Measurements from ENCODE around the gene IGSF6. TPM values are rescaled to one million over a fixed set of nuclear protein-coding genes. Genes with fewer than 3 reads are reported as not detected.

Gene IGSF6
- total and polyA plus RNA-seq, 2 of the 8 experiments (the other 6 are each of a cell fraction or from before 2014, with no cell fraction given), result not detected

DNA sequence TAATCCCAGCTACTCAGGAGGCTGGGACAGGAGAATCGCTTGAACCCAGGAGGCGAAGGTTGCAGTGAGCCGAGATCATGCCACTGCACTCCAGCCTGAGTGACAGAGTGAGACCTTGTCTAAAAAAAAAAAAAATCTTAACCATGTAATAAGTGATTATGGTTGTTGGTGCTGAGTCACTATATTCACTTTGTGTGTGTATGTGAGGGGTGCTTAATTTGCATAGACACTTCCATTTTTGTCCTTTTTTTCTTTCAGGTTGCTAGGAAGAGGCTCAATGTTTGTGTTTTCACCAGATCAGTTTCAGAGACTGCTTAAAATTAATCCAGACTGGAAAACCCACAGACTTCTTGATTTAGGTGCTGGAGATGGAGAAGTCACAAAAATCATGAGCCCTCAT lies 34.8 kb downstream of the IGSF6 start:
- Histone ChIP-seq H2BK120ac (replicated peaks; ENCODE audit: low read depth, low read length) (no peak overlapping the region), H3K23me2 (ENCODE audit: low read depth, low read length) (no peaks in the 10 kb centered on the region; the same call in 1 of the 2 replicates), H4K91ac (replicated peaks; ENCODE audit: insufficient read length, low read length) (no peak overlapping the region), H3K79me2 (ENCODE audit: control insufficient read depth in 1 of 2, insufficient read depth in 2 of 2, low read length in 2 of 2) (peaks cover 0 to 45% of the 10 kb centered on the region in 2 experiments; a peak in 2 of 4 replicates), H4K5ac (ENCODE audit: insufficient read length, low read depth, low read length) (no peak overlapping the region), H3K18ac (ENCODE audit: extremely low read depth, low read length) (no peak overlapping the region), H2AFZ (ENCODE audit: low read length) (no peak overlapping the region), H2AK5ac (ENCODE audit: low read depth, low read length) (no peak overlapping the region), H2BK20ac (ENCODE audit: low read length) (no peak overlapping the region), H3K27ac (ENCODE audit: low read depth, low read length) (no peak overlapping the region), H4K20me1 (replicated peaks in 1 of 2; ENCODE audit: control insufficient read depth in 1 of 2, insufficient read depth in 2 of 2, low read length in 2 of 2) (no peaks in the 10 kb centered on the region), H3K27me3 (replicated peaks in 1 of 4; ENCODE audit: control insufficient read depth in 3 of 4, extremely low read depth in 1 of 4, insufficient read depth in 3 of 4, low read length in 3 of 4) (no peaks in the 10 kb centered on the region), H3K4ac (replicated peaks; ENCODE audit: insufficient read length, low read depth, low read length) (no peak overlapping the region), H3K4me3 (ENCODE audit: extremely low read depth in 1 of 4, insufficient read depth in 2 of 4, low read depth in 3 of 4, low read length in 4 of 4) (no peak overlapping the region), H3K9me3 (ENCODE audit: insufficient read depth in 2 of 2, low read depth in 1 of 2, low read length in 1 of 2) (no peaks in the 10 kb centered on the region), H2BK5ac (ENCODE audit: low read depth, low read length) (no peak overlapping the region), H3K36me3 (ENCODE audit: control insufficient read depth in 2 of 4, insufficient read depth in 4 of 4, low read length in 3 of 4) (peaks cover 0 to 9% (median 3%) of the 10 kb centered on the region in 4 experiments; a peak in 2 of 8 replicates), H3K4me2 (ENCODE audit: insufficient read depth in 1 of 2, low read depth in 2 of 2, low read length in 2 of 2) (no peak overlapping the region), H3K14ac (ENCODE audit: insufficient read length) (no peak overlapping the region), H3K9ac (replicated peaks in 1 of 4; ENCODE audit: extremely low read depth in 1 of 4, low read depth in 3 of 4, low read length in 3 of 4) (no peak overlapping the region), H4K8ac (ENCODE audit: extremely low read depth, insufficient read depth, low read length) (no peak overlapping the region), H3K23ac (ENCODE audit: insufficient read length) (no peak overlapping the region), H3K79me1 (ENCODE audit: low read depth, low read length) (peaks cover 5% of the 10 kb centered on the region), H3K4me1 (replicated peaks in 1 of 4; ENCODE audit: control insufficient read depth in 3 of 4, insufficient read depth in 4 of 4, low read length in 3 of 4) (no peaks in the 10 kb centered on the region), H3K56ac (replicated peaks; ENCODE audit: insufficient read length, low read depth, low read length) (no peak overlapping the region), H2BK12ac (ENCODE audit: low read depth, low read length) (no peak overlapping the region), H2BK15ac (ENCODE audit: low read length) (no peak overlapping the region)
- ChIA-PET POLR2A (ENCODE audit: partially characterized antibody) (interaction anchor here (0.8 to 1.8 kb wide), 2 partner anchors 9 to 13 kb away, joined by 4 to 5 read pairs; no protein-coding TSS in a partner anchor), CTCF (ENCODE audit: partially characterized antibody) (interaction anchor here (1.6 kb wide), 1 partner anchor 20 kb away, joined by 3 read pairs; no protein-coding TSS in a partner anchor)
- TF ChIP-seq HDAC2 (IDR thresholded peaks at IDR 0.05; ENCODE audit: borderline replicate concordance in 1 of 2, low read depth in 2 of 2, low read length in 2 of 2) (no peak), SP2 (IDR thresholded peaks at IDR 0.05; ENCODE audit: low read length) (no peak), CBX8 (IDR thresholded peaks at IDR 0.05; ENCODE audit: borderline replicate concordance, low read depth, low read length) (no peak), SAP30 (IDR thresholded peaks at IDR 0.05; ENCODE audit: insufficient read depth, insufficient replicate concordance, low read length) (no peak), EZH2 (IDR thresholded peaks at IDR 0.05; ENCODE audit: low read depth, low read length, severe bottlenecking) (no peak), CREB1 (IDR thresholded peaks at IDR 0.05) (no peak), GTF2F1 (IDR thresholded peaks at IDR 0.05; ENCODE audit: borderline replicate concordance, low read depth, low read length) (no peak)
- TF ChIP-seq, protein P1, sequence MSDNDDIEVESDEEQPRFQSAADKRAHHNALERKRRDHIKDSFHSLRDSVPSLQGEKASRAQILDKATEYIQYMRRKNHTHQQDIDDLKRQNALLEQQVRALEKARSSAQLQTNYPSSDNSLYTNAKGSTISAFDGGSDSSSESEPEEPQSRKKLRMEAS (IDR thresholded peaks at IDR 0.05), result no peak
- no peak for DNase-seq (ENCODE audit: low read depth in 1 of 2, low spot score in 2 of 2)
- FAIRE-seq, result no peak
- 100% methylated on average over 3 of the region's 3 CpGs; no CpG with 5 or more reads in 1 of the 2 experiments for WGBS, 2 experiments (ENCODE audit: extremely low coverage in 1 of 2, insufficient coverage in 1 of 2, insufficient read length in 1 of 2, insufficient replicate concordance in 2 of 2, low coverage in 1 of 2, low lambda C conversion rate in 2 of 2, missing lambda C conversion rate in 1 of 2)
